Stimulated activated CD4-positive, alpha-beta T cell treated with anti-CD3 and anti-CD28 coated beads, Interleukin-4, amount 100 ng/mL, for 1 hour (primary cell): ENCODE data around the gene TUBA8.
"Not testable (repeated sequence)": the region's sequence is repeated elsewhere in the genome, so short reads cannot be mapped to it uniquely, and the experiment has no call there.

Experiments
- DNase-seq: peaks from one replicate; pipeline ENCODE4 v3.0.0-alpha.2; 2020

The TUBA8 gene

DNA sequence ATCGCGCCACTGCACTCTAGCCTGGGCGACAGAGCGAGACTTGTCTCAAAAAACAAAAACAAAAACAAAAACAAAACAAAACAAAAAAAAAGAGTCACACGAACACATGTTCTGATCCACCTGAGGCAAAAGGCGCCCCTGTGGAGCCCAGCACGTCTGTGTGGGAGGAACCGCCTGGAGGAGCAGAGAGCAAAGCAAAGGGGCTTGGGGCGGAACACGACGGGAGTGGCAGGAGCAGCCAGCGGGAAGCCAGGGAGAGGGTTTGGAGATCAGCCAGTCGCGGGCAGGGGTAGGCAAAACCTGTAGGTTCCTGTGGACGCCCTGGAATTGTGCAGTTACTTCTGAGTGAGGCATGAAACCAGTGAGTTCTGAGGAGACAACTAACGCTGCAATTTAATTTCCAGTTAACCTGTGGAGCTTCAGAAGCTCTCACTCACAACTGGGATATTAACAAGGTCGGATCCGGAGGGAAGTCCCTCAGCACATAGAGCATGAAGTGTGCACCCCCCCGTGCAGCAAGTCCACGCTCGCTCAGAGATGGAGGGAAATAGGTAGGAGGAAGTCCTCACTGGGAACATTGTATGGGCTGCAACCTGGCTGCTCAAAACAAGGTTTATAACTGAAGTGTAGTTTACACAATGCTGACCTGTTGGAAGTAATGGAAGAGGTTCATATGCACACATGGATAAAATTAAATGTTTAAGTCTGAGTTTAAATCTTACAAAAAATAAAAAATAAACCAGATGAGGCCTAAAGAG is 26.1 kb downstream of the TUBA8 start:
- no peak for DNase-seq

DNA sequence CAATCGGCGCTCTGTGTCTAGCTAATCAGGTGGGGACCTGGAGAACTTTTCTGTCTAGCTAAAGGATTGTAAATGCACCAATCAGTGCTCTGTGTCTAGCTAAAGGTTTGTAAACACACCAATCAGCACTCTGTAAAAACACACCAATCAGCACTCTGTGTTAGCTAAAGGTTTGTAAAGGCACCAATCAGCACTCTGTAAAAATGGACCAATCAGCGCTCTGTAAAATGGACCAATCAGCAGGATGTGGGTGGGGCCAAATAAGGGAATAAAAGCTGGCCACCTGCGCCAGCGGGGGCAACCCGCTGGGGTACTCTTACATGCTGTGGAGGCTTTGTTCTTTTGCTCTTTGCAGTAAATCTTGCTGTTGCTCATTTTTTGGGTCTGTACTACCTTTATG is 30.4 kb downstream of the TUBA8 start:
- DNase-seq, result not testable (repeated sequence)

DNA sequence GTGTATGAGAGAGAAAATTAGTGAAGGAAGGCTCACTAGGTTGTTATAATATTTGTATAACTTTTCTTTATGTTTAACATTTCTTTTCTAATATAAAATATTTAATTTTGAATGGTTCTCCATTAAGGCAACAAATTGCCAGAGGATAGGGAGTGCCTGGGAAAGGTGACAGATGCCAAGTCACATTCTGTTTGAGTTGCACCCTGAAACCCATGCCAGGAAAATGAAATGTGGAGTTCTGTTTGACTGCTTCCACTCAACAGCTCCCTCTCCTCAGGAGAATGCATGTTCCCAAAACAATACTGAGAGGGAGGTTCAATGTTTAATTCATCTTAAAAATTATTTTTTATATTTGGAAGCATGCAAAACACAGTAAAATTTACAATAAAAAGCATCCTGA is 33.5 kb downstream of the TUBA8 start:
- DNase-seq, result no peak

DNA sequence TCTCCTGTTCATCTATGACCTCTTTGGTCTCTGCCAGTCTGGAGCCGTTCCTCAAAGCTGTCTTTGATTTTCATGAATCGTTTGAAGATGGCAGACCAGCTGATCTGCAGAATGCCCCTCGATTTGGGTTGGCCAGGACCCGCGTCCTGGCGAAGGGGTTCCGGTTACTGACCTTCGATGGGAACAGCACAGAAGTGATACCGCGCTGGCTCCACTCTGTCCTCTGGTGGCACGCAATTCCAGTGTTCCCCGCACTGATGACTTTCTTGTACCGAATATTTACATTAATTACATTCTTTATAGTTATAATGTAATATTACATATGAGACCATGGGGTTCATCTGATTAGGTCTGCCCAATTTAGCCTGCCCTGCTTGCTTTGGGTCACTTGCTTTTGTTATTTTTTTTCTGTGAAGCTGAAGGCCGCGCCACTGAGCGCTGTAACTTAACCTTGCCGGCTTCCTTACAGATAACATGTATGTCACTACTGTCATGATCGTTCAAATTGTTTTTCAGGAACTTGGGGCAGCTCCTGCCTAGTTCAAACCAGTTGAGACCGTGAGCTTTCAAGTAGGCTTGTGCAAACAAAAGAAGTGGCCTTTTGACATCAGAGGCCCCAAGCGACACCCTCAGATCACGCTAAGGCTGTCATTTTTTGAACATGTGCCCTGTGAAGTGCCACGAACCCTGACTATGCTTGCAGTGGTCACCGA is 35.2 kb downstream of the TUBA8 start:
- no peak for DNase-seq

DNA sequence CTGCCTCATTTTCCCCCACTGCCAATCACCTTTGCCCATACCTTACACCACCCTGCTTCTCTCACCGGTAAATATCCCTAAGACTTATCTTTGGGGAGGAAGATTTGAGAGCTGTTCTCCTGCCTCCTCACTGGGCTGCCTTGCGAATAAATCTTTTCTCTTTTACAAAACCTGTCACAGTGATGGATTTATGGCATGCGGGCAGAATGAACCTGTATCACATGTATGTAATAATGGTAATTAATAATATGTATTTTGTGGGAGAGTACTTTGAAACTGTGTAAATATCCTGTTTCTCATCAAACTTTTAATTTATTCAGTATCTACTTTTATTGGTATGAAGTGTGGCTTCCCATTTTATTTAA is 35.8 kb downstream of the TUBA8 start:
- no peak for DNase-seq

DNA sequence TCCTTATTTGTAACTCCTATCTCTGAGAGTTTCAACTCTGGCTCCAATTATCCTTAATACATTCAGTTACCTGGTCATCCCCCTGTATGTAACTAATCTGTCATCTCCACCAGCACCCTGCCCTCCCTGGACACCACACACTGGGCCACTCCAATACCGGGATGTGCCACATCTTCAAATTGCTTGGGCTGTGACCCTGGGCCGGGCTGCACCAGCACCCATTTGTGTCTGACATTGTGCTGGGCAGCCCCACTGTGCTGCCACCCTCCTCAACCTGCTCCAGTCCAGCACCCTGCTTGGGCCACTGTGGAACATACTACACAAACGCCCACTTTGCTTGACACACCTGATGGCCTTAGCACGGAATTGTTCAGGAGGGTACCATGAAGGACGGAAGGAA is 37.2 kb downstream of the TUBA8 start:
- DNase-seq, result no peak

DNA sequence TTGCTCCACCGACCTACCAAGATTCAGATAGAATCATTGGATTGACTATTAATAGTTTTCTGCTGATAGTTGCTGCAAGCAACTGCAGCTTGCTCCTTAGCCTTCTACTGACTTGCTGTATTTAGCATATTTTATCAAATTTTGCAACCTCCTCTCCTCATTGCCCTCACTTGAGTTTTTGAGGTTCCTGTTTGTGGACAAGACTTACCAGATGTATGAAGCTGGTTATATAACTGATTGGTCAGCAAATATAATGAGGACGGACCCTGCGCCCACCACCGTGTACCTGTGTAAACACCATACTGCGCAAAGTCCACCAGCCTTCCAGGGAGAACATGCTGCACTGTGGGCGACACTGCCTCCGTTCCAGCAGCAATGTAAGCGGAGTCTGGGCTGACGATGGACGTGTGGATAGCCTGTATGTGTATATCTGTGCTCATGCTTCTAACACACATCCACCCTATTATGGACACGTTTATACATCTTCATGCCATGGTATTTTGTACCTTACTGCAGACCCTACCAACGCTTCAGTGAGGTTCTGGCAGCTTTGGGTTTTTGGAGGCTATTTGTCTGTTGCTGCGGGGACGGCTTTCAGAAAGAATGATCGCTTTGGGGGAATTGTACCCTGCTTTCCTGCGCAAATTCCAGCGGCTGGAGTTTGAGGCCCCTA is 37.8 kb downstream of the TUBA8 start:
- no peak for DNase-seq

DNA sequence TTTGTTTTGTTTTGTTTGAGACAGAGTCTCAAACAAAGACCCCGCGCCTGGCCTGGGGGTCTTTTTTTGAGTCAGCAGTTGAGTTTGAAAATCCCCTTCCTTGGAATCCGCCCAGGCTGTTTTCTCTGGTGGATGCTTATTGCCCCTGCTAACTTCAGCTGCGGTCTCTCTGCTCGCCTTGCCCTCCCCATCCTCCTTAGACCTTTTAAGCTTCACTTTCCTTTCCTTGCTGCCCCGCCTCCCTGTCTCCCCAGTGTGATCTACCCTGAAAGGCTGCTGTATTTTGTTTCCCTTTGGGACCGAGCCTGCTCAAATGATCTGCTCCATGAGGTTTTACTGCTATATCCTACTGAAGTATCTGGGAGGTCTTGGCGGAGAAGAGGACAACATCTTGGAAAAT is 41.9 kb downstream of the TUBA8 start:
- DNase-seq, result peak; percentile 28

DNA sequence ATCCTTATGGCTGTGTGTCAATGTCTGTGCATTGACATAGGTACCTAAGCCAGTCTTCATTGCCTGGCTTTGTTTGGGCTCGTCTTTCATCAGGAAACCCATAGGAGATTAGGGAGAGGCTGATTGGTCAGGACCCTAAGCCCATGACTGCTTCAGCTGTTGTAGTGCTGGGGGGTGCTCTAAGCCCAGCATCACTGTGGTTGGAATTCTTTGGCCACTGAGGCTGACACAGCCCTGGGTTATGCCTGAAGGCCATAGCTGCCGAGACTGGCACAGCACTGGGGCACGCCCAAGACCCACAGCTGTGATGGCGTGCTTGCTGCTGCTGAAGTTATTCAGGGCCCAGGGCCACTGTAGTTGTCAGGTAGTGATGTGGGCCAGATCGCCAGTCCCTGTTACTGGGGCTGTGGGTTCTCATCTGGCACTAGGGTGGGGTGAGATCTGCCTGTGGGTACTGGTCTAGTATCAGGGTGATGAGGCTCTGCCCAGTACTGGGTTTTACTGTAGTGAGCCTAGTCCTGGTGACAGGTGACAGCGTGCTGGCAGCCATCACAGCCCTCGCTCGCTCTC is 44.3 kb downstream of the TUBA8 start:
- DNase-seq, result no peak

DNA sequence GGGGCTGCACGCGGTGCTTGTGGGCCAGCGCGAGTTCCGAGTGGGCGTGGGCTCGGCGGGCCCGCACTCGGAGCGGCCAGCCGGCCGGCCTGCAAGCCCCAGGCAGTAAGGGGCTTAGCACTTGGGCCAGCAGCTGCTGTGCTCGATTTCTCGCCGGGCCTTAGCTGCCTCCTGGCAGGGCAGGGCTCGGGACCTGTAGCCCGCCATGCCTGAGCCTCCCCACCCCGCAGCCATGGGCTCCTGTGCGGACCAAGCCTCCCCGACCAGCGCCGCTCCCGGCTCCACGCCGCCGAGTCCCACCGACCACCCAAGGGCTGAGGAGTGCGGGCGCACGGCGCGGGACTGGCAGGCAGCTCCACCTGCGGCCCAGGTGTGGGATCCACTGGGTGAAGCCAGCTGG is 44.9 kb downstream of the TUBA8 start:
- not testable (repeated sequence) for DNase-seq

DNA sequence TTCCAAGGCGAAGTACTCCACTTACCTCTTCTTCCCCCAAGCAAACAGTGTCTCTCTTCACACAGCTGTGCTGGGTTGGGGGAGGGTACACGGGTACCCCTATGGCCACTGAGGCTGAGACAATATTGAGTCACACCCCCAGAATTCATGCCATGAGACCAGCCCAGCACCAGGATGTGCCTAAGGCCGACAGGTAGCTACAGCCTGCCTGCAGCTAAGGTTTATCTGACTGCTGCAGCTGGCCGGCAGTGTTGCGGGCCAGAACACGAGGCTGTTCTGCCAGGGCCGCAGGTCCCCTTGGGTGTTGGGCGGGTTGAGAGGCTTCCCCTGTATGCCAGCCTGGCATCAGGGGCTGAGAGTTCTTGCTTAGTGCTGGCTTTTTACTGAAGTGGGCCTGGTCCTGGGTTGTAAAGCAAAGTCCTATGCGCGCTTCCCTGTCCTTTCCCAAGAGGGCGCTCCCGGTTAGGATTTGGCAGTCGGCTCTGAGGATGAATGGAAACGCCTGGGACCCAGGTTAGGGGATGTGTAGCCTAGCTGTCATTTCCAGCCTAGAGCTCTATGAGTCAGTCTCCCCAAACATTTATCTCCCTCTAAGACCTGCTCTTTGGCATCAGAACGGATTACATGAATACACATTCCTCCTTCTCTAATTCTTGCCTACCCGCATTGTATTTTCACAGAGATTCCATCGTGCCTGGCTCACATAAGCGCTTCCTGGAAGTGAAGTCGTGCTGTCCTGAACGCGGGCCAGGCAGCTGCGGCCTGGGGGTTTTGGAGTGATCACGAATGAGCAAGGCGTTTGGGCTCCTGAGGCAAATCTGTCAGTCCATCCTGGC is 46.5 kb downstream of the TUBA8 start:
- peak; percentile 38 for DNase-seq

DNA sequence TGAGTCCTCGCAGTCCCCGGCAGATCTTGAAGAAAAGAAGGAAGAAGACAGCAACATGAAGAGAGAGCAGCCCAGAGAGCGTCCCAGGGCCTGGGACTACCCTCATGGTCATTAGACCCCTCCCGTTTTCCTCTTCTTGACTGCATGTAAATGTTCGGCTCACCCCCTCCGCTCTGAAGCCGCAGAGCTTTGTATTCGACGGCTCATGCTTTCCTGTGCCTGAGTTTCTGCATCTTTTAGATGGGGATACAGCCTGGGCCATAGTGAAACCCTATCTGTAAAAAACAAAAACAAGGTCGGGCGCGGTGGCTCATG is 47.1 kb downstream of the TUBA8 start:
- no peak for DNase-seq

DNA sequence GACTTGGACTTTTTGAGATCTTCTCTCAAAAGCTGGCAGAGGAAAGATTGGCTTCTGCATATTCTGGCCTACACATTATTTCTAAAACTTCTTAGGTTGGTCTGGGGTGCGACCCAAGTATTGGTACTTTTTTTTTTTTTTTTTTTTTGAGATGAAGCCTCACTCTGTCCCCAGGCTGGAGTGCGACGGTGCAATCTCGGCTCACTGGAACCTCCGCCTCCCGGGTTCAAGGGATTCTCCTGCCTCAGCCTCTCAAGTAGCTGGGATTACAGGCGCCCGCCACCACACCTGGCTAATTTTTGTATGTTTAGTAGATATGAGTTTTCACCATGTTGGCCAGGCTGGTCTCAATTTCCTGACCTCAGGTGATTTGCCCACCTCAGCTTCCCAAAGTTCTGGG is 50.0 kb downstream of the TUBA8 start:
- DNase-seq, result not testable (repeated sequence)

DNA sequence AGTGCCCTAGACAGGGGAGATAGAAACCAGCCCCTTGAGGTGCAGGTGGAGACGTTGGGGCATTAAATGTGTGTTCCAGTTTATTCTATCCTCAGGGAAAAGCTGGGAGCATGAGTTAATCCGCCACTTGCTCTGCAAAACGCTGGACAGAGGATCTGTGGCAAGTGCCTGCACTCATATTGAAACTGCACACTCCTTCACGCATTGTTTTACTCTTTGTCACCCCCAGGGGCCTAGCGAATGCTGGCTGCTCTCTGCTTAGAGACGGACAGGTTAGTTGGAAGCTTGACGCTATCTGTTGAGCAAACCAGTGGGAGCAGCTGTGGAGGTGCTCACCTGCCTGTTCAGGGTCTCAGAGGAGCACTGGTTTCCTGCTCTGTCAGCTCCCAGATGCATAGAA is 53.2 kb downstream of the TUBA8 start:
- DNase-seq, result not testable (repeated sequence)

DNA sequence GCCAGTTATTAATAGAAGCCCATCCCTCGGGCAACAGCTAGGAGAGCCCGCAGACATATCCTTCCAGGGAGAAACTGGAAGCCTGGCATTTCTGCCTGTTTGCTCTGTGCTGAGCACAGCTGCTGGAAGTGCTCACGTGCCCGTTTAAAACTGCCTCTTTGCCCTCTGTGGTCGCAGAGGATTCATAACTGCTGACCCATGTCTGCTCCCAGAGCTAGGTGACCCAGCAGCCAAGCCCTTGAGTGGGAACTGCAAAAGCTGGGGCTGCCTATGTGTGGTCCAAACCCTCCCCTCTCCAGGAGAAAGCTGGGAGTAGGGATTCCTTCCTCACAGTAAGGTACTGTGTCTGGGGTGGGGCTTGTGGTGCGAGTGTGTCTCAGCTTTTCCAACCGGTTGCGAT is 54.0 kb downstream of the TUBA8 start:
- DNase-seq, result not testable (repeated sequence)

DNA sequence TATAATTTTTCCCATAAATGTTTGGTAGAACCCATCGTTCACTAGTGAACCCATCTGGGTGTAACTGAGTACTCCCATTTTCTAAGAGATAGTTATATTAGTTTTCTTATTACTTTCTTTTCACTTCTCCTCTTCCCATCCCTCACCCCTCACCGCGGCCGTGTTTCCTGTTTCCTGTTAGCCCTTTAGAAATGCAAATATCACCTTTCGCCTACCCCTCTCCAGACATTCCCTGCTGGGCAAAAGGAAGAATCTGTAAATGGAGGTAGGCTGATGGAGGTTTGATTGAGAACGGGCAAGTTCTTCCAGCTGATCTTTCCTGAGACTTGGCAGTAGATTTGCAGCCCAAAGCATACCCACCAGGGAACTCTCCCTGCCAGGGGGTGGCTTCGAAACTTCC is 54.7 kb downstream of the TUBA8 start:
- not testable (repeated sequence) for DNase-seq

DNA sequence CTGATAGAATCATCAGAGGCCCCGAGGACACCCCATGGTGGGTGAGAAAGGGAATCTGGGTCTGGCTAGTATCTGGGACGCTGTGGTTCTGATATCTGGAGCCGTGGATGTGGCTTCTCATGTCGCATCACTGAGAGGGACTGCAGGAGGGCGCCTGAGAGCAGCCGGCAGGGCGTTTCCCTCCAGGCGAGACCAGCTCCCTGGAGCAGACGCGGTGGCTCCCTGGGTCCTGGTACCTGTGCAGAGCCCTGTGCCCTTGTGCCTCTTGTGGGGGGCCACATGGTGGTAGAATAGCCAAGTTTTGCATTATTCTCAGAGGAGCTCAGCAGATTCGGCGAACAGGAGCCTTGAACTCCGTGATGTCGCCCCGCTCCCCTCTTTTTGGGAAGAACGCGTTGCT is 59.7 kb downstream of the TUBA8 start:
- DNase-seq, result not testable (repeated sequence)

DNA sequence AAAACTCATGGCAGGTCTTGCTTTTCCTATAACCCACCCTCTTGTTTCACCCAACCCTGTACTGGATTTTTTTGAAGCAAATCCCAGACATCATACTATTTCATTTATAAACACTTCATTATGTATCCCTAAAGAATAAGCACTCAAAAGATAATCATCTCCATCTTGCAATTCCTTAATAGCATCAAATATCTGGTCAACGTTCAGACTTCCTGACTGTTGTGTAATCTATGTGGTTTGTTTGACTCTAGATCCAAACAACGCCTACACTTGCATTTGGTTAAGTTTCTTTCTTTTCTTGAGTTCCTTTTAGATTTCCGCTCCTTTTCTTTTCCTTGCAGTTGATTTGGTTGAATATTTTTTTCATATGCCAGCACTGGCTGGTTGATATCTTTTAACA is 61.6 kb downstream of the TUBA8 start:
- DNase-seq, result not testable (repeated sequence)

DNA sequence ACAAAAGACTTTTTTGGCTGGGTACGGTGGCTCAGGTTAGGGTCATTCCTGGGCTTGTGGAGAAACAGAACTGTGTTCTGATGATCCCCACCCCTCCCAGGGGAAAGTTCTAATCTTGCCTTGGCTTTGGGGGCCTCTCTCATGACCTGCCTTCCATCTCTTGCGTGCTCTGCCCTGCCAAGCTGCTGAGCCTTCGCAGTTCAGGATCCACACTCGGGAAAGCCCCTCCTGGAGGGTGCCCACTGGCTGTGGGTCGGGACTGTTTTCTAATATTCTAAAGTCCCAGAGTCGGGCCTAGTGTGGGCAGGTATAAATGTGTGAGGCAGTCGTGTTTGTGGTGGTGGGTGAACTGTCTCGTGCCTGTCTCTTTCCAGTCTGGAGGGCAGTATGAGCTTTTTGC is 62.2 kb downstream of the TUBA8 start:
- not testable (repeated sequence) for DNase-seq

DNA sequence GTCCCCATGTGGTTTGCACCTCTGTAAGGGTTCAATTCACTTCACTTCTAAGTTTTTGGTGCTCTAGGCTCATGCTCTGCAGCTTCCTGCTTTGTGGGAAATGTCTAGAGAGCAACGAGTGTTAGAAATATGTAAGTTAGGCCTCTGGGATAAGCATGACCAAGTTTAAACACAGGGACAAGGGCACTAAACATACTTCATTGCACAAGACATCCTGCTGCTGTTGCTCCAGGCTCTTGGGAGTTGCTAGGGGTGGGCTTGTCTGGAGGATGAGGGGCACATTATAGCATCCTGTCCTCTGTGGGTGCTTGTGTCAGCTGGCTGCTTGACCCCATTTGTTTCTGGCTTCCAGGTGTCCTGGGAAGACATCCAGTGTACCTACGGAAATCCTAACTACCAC is 62.8 kb downstream of the TUBA8 start:
- DNase-seq, result not testable (repeated sequence)
